GM19239 (cell line): ENCODE data around the gene SIK2.
"Not testable (repeated sequence)": the region's sequence is repeated elsewhere in the genome, so short reads cannot be mapped to it uniquely, and the experiment has no call there.

Experiments
- DNase-seq: peaks from one replicate; pipeline ENCODE4 v3.0.0; 2011; ENCODE audit warnings: low spot score; ENCODE audit not compliant: insufficient read length
- FAIRE-seq: peaks from 2 replicates; lab custom pipeline; 2011; peaks lifted over from hg19 to GRCh38; lab: Jason Lieb, UNC

Gene SIK2

GRCh38 chr11:111771205-111771604 is 169.0 kb downstream of the SIK2 start:
- not testable (repeated sequence) for FAIRE-seq, DNase-seq

- DNase-seq, result no peak
- FAIRE-seq, result no peak
Observed at GRCh38 chr11:111772535-111772934, 170.3 kb downstream of the SIK2 start.

GRCh38 chr11:111774955-111775710 is 172.9 kb downstream of the SIK2 start:
- no peak for FAIRE-seq

GRCh38 chr11:111776398-111777093 is 174.3 kb downstream of the SIK2 start:
- DNase-seq (peak; percentile 56), FAIRE-seq (peak; percentile 97)

More at GRCh38 chr11:111774955-111775710, 172.9 kb downstream of the SIK2 start:
- DNase-seq, result no peak

GRCh38 chr11:111777094-111778046 is 175.1 kb downstream of the SIK2 start:
- FAIRE-seq (peak; percentile 93), DNase-seq (peak; percentile 33)

- FAIRE-seq (peak; percentile 8), DNase-seq (no peak)
Observed at GRCh38 chr11:111778047-111778558, 175.9 kb downstream of the SIK2 start.

GRCh38 chr11:111779118-111779517 is 176.9 kb downstream of the SIK2 start:
- DNase-seq, result no peak
- no peak for FAIRE-seq
